Measurements from ENCODE around the gene DOHH.

Gene DOHH

GRCh38 chr19:3499738-3500428 lies 591 bp downstream of the DOHH start:
- no peak for DNase-seq

- no peak for DNase-seq
Measured at GRCh38 chr19:3497757-3498520, 2.5 kb downstream of the DOHH start.

GRCh38 chr19:3496392-3497273 lies 3.8 kb downstream of the DOHH start:
- DNase-seq, result no peak

GRCh38 chr19:3494559-3494958 lies 5.9 kb downstream of the DOHH start:
- DNase-seq, result no peak

- DNase-seq, result no peak
Measured at GRCh38 chr19:3494051-3494450, 6.4 kb downstream of the DOHH start.

- DNase-seq, result no peak
Measured at GRCh38 chr19:3493651-3494050, 6.8 kb downstream of the DOHH start.

- DNase-seq, result no peak
Measured at GRCh38 chr19:3492919-3493318, 7.6 kb downstream of the DOHH start.

- DNase-seq, result no peak
Measured at GRCh38 chr19:3492131-3492839, 8.2 kb downstream of the DOHH start.

- no peak for DNase-seq
Measured at GRCh38 chr19:3491396-3492119, 8.9 kb downstream of the DOHH start.

GRCh38 chr19:3483226-3483628 lies 17.2 kb downstream of the DOHH start, which contains the start of gene SMIM44:
SMIM44 (minus strand) TSS chr19:3483441; CDS start chr19:3483403, 38 bp downstream.
- no peak for DNase-seq

GRCh38 chr19:3482507-3483225 lies 17.8 kb downstream of the DOHH start:
- DNase-seq, result no peak

- no peak for DNase-seq
Measured at GRCh38 chr19:3481241-3482090, 19.0 kb downstream of the DOHH start.

- DNase-seq, result no peak
Measured at GRCh38 chr19:3480383-3481091, 19.9 kb downstream of the DOHH start, which contains the start of gene SMIM24. SMIM24 (minus strand) TSS chr19:3480525; CDS start chr19:3480463, 62 bp downstream.

GRCh38 chr19:3479834-3480215 lies 20.6 kb downstream of the DOHH start:
- DNase-seq, result no peak

- DNase-seq, result no peak
Measured at GRCh38 chr19:3479177-3479833, 21.2 kb downstream of the DOHH start.

- no peak for DNase-seq
Measured at GRCh38 chr19:3478409-3479176, 21.9 kb downstream of the DOHH start.

GRCh38 chr19:3477951-3478350 lies 22.5 kb downstream of the DOHH start:
- no peak for DNase-seq

GRCh38 chr19:3477506-3477905 lies 23.0 kb downstream of the DOHH start:
- no peak for DNase-seq

All from NCI-H748 treated with DMSO at 0.1 percent for 48 hours (cell line).